WERI-Rb-1 (cell line): ENCODE measurements around the gene C21orf58.

Experiments used
- DNase-seq: peaks from one replicate; pipeline ENCODE4 v3.0.0-alpha.2; 2020
- H3K27ac ChIP-seq: fragments of 250-450 bp; sonication (Bioruptor Pico); 2 replicates; pipeline ENCODE4 v1.5.1; 2020; ENCODE audit warnings: mild to moderate bottlenecking, moderate library complexity
- H3K27me3 ChIP-seq: fragments of 250-450 bp; sonication (Bioruptor Pico); 2 replicates; pipeline ENCODE4 v1.5.1; 2021; ENCODE audit warnings: mild to moderate bottlenecking, low read depth, moderate library complexity; ENCODE audit not compliant: insufficient read depth, severe bottlenecking
- H3K36me3 ChIP-seq: fragments of 250-450 bp; sonication (Bioruptor Pico); 2 replicates; pipeline ENCODE4 v1.5.1; 2020; ENCODE audit warnings: mild to moderate bottlenecking, moderate library complexity
- H3K4me3 ChIP-seq: 2 replicates; pipeline ENCODE4 v1.5.1; 2011; ENCODE audit warnings: low read depth, mild to moderate bottlenecking, control low read depth, low read length
- H3K9me3 ChIP-seq: fragments of 250-450 bp; sonication (Bioruptor Pico); 2 replicates; pipeline ENCODE4 v1.5.1; 2021; ENCODE audit warnings: mild to moderate bottlenecking, moderate library complexity; ENCODE audit not compliant: severe bottlenecking
- TF ChIP-seq, protein P1 (sequence below): IDR thresholded peaks from 2 replicates; pipeline ENCODE4 v1.5.1; 2011; ENCODE audit warnings: low read depth, mild to moderate bottlenecking, control low read depth, inconsistent platforms, low read length

Gene C21orf58

GRCh38 chr21:46322351-46323226, 1.1 kb downstream of the C21orf58 start:
- Histone ChIP-seq H3K27me3 (no peaks in the 10 kb centered on the region), H3K36me3 (peaks cover 48% of the 10 kb centered on the region), H3K4me3 (peak overlapping the region; percentile 84), H3K9me3 (peaks cover 15% of the 10 kb centered on the region), H3K27ac (peak overlapping the region; percentile 100)
- TF ChIP-seq, protein P1, sequence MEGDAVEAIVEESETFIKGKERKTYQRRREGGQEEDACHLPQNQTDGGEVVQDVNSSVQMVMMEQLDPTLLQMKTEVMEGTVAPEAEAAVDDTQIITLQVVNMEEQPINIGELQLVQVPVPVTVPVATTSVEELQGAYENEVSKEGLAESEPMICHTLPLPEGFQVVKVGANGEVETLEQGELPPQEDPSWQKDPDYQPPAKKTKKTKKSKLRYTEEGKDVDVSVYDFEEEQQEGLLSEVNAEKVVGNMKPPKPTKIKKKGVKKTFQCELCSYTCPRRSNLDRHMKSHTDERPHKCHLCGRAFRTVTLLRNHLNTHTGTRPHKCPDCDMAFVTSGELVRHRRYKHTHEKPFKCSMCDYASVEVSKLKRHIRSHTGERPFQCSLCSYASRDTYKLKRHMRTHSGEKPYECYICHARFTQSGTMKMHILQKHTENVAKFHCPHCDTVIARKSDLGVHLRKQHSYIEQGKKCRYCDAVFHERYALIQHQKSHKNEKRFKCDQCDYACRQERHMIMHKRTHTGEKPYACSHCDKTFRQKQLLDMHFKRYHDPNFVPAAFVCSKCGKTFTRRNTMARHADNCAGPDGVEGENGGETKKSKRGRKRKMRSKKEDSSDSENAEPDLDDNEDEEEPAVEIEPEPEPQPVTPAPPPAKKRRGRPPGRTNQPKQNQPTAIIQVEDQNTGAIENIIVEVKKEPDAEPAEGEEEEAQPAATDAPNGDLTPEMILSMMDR, result no peak
- no peak for DNase-seq

DNA sequence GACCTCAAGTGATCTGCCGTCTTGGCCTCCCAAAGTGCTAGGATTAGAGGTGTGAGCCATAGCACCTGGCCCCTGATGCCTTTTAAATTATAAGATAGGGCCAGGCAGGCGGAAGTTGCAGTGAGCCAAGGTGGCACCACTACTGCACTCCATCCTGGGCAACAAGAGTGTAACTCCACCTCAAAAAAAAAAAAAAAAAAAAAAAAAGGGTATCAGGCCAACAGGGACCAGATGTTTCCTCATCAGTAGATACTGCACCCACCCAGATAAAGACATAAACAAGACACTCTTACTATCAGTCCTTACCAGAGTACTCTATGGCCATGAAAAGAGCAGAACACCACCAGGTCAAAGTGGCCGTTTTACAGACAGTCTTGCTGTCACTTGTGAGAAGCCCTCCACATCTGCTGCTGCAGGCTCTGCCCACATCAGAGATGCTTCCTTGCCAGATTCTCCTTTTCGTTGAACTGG, 3.3 kb downstream of the C21orf58 start:
- H3K36me3 ChIP-seq, result peaks cover 40% of the 10 kb centered on the region
- H3K27ac ChIP-seq, result no peak overlapping the region

DNA sequence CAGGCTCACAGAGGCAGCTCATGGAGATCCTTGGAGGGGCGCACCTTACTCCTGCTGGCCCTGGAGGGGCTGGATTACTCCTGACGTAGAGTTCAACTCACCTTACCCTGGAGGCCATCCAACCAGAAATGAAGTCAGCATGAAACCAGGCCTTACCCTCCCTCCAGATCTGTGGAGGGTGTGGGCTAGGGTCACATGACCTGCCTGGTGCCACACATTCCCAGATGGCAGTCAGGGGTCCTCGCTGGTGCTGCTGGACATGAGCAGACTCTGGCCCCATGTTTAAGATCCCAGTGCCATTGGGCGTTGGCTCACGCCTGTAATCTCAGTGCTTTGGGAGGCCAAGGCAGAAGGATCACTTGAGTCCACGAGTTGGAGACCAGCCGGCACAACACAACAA, 4.5 kb downstream of the C21orf58 start:
- Histone ChIP-seq H3K27ac (no peak overlapping the region), H3K9me3 (peaks cover 15% of the 10 kb centered on the region), H3K4me3 (no peak overlapping the region), H3K27me3 (no peaks in the 10 kb centered on the region), H3K36me3 (peaks cover 48% of the 10 kb centered on the region)
- TF ChIP-seq, protein P1, result no peak
- DNase-seq, result no peak

More for the DNA sequence above, 3.3 kb downstream of the C21orf58 start:
- H3K4me3 ChIP-seq, result no peak overlapping the region
- TF ChIP-seq, protein P1, result no peak
- no peak for DNase-seq
- H3K9me3 ChIP-seq, result peaks cover 15% of the 10 kb centered on the region
- H3K27me3 ChIP-seq, result no peaks in the 10 kb centered on the region

DNA sequence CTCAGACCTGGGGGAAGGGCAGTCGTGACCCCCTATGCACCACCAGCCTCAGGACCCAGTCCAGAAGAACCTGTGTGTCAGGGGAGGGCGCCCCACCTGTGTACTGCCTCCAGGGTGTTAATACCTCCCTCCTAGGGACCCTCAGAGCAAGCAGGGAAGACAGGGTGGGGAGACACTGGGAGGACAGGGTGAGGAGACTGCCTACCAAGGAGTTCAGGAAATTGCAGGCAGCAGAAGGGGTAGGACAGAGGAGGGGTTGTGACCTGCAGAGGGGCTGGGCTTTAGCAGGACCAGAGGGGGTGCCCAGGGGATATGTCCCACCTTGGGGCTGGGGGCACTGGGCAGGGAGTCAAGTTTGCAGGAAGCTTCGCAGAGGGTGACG, 5.2 kb downstream of the C21orf58 start:
- Histone ChIP-seq H3K36me3 (peaks cover 47% of the 10 kb centered on the region), H3K4me3 (no peak overlapping the region), H3K27me3 (no peaks in the 10 kb centered on the region), H3K9me3 (peaks cover 15% of the 10 kb centered on the region), H3K27ac (no peak overlapping the region)
- TF ChIP-seq, protein P1, result no peak
- DNase-seq, result no peak

DNA sequence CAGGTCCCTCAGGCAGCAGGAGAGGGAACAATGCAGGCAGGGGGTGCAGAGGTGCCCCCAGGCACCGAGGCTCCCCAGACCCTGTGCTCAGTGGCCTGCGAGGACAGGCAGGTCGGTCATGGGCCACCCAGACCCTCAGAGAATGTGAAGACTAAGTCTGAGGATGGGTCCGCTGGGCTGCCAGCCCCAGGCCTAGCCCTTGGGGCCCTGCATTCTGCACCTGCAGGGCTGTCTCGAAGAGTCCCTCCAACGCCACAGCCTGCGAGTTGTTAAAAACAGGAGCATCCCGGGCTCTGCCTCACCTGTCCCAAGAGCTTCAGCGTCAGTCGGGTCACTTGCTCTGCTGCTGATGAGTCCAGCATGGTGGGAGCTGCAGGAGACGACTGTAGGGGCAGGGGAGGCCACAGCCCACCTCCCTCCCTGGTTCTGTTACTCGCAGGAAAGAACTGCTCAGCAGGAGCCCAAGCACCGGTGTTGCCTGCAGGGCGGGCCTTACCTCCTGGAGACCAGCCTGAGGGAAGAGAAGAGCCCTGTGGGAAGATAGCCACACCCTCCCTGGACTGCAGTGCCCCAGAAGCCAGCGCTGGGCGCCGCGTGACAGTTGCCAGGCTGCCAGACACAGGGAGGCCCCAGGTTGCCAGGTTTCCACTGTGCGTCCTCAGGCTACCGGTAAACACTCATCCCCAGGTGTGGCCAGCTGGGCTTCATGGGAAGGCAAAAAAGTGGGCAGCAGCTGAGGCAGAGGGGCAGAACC, 5.8 kb downstream of the C21orf58 start:
- TF ChIP-seq, protein P1, result no peak
- Histone ChIP-seq H3K36me3 (peaks cover 47% of the 10 kb centered on the region), H3K27ac (no peak overlapping the region), H3K4me3 (no peak overlapping the region), H3K27me3 (no peaks in the 10 kb centered on the region), H3K9me3 (peaks cover 9% of the 10 kb centered on the region)
- DNase-seq, result no peak
